SW 1271 (cell line): ENCODE results near the gene NR6A1.

Experiments
- DNase-seq, 2 experiments: peaks; one replicate each; lab custom pipeline; 2025; lab: John Stamatoyannopoulos, UW

The NR6A1 gene

DNA sequence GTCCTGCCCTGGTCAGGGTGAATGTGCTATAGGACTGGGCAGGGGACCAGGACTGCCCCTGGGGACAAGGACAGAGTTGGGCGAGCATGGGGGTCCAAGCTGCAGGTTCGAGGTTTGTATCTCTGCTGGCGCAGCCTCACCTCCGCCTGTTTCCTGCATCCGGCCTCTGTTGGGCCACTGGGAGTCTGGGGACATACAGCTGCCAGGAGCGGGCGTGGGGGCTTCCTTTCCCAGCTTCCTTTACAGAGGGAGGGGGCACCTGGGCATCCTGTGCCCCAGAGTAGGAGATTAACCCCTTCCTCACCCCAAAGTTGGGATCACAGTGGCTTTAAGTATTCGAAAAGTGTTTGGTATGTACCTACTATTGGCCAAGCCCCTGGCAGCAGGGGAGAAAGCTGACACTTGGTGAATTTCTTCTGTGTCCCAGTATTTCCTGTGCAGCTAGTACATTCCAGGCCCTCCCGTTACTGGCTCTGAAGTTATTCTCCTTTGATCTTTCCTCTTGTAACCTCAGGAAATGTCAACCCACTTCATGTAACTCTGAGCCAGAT, 24.8 kb upstream of the NR6A1 start:
- no peak for DNase-seq

DNA sequence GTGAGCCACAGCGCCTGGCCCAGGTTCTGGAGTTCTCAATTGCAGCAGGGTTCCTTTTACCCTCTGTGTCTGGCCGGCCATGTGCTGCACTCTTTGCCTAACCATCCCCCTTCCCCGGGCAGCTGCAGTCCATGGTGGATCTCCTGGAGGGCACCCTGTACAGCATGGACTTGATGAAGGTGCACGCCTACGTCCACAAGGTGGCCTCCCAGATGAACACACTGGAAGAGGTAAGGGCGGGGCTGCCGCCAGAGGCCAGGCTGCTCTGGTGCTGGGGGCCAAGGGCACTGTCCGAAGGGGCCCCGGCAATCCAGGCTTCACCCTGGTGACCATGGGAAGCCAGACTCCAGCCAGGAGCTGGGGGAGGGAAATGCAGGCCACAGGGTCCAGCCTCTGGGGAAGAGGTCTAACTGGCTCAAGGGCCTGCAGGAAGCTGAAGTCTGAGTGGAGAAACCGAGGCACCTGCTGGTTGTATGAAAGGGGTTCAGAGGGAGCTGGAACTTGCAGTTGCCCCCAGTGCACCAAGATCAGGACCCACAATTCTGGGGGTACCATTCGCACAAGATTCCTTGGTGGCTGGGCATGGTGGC, 23.9 kb upstream of the NR6A1 start:
- no peak for DNase-seq

DNA sequence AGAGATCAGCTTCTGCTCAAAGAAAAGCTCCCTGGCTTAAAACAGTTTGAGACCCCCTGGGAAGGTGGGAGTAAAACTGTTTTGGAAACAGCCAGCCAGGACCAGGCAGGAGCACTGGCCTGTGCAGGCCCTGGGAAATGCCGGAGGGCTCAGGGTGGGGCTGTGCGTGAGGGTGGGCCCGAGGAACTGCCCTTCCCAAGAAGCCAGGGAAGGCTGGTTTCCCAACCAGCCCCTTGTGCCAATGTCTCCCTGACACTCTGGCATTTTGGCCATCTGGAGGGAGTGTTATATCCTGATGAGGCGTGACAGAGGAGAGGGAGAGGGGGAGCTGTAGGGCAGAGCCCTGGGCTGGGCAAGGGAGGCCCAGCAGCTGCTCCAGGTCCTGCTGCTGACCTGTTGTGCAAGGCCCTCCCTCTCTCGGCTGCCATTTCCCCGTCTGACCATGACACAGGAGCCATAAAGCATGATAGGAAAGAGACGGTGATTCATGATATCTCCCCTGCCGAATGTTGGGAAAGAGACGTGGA, 22.0 kb upstream of the NR6A1 start:
- no peak for DNase-seq

DNA sequence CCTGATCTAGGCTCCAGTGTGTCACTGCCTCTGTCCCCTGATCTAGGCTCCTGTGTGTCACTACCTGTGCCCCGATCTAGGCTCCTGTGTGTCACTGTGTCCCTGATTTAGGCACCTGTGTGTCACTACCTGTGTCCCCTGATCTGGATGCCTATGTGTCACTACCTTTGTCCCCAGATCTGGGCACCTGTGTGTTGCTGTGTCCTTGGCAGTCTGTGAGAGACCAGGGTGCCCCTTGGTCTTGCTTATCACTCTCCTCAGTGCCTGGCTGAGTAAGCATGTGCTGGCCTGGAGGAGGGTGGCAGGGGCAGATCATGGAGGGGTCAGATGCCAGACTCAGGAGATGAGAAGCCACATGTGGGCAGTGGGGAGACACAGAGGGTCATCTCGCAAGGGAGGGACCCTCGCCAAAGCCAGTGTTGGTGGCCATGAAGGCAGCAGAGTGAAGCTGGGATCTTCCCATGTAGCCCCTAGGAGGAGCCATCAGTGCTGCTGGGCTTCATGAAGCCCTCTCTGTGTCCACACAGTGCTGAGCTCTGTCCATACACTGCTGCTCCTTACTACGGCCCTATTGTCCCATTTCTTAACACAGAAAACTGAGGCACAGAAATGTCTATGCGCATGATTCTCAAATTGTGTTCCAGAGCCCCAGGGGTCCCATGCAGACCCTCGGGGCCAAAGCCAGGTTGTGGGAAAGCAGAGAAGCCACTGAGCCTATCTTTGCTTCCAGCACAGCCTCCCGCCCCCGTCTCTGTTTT, 21.3 kb upstream of the NR6A1 start:
- DNase-seq: no peak

DNA sequence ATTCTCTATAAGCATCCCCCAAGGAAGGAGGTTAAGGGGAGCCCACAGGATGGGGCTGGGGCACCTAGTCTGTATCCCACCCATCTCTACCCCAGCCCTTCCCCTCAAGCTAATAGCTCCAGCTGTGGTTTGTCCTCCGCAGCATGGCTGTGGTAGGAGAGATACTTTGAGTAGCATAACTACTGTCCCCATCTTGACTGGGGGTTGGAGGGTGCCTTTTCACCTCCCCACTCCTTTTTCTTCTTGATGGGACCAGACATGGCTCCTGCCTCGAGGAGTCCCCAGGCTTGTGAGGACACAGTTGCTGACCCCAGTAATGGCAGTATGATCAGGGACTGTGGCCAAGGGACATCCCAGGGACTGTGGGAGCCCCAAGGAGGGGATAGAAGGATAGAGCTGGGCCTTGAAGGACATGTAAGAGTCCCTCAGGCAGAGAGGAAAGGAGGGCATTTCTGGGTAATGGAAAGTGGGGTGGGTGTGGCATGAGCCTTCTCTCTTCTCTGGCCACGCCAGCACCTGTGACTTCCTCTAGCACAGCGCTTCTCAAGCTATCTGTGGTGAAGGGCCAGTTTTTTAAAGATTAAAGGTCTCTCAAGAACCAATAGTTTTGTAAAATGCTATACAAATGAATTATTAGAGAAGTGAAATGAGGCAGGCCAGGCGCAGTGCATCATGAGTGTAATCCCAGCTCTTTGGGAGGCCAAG, 19.8 kb upstream of the NR6A1 start:
- DNase-seq: no peak

DNA sequence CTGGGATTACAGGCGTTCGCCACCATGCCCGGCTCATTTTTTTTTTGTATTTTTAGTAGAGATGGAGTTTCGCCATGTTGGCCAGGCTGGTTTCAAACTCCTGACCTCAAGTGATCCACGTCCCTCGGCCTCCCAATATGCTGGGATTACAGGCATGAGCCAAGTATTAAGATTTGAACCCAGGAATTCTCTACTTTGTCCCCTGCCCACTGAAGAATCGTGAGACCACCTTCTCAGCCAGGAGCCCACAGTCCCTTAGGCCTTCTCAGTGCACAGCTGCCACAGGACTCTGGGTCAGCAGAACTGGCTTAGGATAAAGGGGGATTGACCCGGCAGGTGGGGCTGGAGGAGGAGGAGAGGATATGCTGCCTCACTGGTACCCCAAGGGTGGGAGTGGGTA, 19.2 kb upstream of the NR6A1 start:
- no peak for DNase-seq

DNA sequence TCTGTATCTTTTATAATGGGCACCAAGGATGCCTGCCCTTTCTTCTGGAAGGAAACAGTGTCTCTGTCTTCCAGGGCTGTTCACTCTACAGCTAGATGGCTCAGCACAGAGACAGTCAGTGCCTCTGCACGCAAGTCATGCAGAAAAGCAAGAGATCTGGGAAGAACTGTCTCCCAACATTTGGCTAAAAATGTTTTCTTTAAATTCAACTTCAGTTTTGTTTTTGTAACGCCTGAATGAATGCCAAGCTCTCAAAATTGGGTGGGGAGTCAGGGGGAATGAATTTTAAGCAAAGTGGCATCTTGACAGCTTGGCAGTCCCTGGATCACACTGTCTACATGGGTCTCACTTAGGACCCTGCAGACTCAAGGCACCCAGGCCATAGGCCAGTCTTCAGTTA, 18.4 kb upstream of the NR6A1 start:
- DNase-seq: no peak

DNA sequence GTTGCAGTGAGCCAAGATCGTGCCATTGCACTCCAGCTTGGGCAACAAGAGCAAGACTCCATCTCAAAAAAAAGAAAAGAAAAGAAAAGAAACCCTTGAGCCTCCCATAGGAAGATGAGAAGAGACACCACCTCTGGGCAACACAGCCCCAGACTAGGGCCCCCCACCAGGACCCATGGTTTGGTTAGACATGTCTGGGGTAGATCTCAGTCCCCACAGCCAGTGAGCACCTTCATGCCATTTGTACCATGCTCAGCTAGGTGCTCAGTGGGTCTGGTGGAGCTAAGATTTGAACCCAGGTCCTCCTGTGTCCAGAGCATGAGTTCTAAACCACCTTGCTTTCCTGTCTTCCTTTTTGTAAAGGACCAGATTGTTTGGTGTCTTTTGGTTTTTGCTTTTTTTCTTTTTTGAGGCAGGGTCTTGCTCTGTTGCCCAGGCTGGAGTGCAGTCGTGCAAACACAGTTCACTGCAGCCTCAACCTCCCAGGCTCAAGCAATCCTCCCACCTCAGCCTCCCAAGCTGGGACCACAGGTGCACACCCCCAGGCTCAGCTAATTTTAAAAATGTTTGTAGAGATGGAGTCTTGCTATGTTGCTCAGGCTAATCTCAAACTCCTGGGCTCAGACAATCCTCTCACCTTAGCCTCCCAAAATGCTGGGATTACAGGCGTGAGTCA, 17.6 kb upstream of the NR6A1 start:
- DNase-seq: no peak

DNA sequence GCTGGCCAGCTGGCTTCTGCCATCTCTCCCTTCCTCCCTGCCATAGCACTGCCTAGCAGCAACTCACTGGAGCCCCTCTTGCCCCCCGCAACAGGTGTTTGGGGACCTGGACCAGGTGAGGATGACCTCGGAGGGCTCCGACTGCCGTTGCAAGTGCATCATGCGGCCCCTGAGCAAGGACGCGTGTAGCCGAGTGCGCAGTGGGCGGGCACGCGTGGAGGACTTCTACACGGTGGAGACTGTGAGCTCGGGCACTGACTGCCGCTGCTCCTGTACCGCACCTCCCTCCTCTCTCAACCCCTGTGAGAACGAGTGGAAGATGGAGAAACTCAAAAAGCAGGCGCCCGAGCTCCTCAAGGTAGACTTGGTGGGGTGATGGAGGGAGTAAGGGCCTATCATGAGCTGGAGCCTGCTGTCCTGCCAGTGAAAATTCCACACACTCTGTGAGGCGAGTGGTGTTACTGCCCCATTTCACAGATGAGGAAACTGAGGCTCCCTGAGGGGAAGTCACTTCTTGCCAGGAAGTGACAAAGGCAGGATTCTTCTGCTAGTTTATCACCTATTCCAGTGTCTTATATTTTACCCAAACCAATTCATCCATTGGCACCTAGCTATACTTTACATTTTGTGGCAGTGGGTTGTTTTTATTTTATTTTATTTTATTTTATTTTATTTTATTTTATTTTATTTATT, 15.9 kb upstream of the NR6A1 start:
- DNase-seq: no peak

DNA sequence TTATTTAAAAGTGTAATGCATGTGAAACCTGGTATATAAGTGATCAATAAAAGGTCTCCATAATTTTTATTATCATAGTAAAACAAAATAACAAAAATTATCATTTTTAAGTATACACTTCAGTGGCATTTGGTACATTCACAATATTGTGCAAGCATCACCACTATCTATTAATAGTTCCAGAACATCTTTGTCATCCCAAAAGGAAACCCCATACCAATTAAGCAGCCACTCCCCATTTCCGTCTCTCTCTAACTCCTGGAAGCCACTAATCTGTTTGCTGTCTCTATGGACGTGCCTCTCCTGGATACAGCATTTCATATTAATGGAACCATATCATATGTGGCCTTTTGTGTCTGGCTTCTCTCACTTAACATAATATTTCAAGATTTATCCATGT, 13.4 kb upstream of the NR6A1 start:
- no peak for DNase-seq

DNA sequence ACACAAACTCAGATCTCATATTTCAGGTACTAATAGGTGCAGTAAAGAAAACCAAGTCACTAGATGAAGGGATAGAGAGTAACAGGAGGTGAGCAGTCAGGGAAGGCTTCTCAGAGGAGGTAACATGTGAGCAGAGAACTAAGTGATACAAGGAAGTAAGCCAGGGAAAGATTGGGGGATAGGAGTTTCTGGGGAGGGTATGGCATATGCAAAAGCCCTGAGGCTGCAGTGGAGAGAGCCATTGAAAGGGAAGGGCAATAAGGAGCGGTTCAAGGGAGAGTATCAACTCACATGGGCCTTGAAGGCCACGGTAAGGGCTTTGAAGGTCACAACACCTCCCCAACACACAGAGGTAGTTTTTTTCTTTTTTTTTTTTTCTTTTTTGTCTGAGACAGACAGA, 12.7 kb upstream of the NR6A1 start:
- DNase-seq: no peak

DNA sequence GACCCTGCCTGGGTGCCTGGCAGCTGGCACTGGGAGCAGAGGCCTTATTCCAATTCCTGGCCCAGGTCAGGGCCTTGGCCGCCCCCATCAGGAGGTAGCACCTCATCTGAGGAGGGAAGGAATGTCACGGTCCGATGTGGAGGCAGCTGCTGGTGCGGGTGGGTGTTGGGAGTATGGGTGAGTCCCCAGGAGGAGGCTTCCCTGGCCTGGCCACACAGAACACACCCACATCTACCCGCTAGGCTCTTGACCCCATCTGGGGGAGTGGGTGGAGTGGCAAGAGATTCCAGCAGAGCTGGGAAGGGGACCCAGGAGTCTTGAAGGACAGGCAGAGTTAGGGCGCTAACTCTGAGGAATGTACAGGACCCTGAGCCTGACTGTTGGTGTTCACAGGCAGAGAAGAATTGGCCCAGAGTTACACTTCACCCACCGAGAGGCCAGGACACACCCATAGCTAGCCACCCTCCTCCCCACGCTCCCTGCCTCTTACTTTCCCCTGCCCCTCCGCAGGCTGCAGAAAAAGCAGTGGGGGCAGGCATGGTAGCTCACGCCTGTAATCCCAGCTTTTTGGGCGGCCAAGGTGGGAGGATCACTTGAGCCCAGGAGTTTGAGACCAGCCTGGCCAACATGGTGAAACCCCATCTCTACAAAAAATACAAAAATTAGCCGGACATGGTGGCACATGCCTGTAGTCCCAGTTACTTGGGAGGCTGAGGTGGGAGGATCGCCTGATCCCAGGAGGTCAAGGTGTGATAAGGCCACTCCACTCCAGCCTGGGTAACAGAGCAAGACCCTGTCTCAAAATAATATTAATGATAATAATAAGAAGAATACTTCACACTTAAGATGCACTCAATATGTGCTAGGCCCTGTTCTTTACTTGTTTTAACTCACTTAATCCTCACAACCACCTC, 11.8 kb upstream of the NR6A1 start:
- DNase-seq: no peak

DNA sequence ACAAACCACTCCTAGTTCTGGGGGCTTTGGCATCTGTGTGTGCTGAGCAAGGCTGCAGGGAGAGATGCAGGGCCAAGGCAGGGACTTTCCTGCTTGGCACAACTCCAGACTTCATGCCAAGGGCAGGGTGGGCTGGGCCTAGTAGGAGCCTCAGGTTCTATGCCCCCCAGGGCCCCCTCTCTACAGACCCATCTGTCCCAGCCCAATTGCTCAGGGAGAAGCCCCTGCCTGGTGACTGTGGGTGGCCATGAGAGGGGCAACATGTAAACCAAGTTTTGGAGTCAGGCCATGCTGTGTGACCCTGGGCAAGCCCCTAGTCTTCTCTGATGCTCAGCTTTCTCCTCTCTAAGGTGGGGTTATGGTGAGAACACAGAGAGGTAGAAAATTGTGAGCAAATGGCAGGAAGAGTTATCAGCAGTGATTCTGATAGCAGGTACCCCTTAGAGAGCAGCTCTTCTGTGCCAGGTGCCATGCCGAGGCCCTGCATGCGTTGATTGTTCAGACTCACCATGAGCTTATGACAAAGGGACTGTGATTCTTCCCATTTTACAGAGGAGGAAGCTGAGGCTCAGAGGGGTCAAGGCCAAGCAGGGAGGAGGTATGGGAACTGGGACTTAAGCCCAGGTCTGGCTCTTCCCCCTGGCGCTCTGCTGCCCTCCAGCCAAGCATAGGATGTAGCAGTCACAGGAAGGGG, 11.0 kb upstream of the NR6A1 start:
- DNase-seq: no peak

DNA sequence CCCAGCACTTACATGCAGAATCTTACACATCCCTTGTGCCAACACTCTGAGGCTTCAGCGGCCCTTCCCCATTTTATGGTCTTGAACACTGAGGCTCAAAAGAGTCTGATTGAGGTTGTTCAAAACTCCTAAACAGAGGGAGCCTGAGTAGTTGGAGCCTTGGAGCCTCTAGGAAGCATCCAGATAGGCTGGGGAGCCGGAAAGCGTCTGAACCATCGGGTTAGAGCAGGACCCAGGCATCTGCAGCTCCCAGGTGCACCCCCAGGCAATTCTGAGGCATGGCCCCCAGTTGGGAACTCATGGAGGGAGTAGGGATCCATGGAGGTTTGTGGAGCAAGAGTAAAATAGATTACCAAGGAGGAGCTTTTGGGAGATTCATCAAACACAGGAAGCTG, 9.6 kb upstream of the NR6A1 start:
- no peak for DNase-seq

DNA sequence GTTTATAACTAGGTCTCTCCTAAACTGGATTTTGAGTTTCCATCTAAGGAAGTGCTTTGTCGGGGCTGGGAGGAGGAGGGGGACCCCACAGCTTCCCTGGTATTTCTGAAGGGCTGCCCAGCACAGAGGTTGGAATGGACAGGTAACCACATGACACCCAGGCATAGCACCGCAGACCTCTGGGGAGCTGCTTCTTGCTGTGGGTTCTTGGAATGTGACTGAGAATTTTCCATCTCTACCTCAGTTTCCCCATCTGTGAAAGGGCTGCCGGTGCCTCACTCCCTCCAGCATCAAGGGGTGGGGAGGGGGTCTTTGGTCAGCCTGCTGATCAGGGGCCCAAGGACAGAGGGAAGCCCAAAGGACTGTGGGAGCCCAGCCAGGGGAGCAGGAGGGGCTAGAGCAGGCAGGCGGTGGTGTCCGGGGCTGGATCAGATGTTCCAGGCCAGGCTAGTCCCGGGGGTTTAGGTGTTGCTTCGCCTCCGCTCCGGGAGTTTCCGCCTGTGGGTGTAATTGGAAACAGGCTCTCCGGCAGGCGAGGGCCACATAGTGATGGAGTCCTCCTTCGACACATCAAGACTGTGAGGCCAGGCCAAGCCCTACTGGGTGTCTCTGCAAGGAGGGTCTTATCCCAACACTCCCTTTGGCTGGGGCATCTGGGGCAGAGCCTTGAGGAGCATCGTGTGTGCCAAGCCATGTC, 9.1 kb upstream of the NR6A1 start:
- DNase-seq: no peak

DNA sequence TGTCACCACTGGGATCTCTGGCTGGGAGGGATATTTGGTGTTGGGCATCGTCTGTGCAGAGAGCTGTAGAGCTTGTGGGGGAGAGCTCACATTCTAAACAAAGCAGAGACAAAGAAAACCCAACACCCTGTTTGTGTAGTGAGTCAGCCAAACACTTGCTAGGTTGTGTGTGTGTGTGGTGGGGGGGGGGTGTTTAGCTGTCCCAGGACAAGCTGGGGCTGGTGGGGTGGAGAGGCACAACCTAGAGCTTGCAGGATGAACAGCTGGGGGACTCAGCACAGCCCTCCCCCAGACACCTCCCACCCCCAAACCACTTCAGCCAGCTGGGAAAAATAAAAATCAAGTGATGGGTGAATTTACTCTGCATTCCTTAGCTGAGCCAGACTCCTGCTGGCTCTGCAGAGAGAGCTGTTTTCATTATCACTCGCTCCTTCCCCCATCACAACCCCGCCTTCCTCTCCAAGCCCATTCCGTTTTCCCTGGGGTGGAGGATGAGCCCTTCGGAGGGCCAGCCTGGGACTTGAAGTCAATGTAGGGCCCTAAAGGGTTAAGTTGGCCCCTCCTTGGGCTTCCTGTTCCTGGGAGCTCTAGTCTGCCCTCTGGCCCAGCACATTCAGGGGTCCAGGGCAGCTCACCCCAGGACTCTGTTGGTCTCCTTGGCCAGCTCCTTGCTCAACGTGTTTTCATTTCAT, 8.4 kb upstream of the NR6A1 start:
- no peak for DNase-seq

DNA sequence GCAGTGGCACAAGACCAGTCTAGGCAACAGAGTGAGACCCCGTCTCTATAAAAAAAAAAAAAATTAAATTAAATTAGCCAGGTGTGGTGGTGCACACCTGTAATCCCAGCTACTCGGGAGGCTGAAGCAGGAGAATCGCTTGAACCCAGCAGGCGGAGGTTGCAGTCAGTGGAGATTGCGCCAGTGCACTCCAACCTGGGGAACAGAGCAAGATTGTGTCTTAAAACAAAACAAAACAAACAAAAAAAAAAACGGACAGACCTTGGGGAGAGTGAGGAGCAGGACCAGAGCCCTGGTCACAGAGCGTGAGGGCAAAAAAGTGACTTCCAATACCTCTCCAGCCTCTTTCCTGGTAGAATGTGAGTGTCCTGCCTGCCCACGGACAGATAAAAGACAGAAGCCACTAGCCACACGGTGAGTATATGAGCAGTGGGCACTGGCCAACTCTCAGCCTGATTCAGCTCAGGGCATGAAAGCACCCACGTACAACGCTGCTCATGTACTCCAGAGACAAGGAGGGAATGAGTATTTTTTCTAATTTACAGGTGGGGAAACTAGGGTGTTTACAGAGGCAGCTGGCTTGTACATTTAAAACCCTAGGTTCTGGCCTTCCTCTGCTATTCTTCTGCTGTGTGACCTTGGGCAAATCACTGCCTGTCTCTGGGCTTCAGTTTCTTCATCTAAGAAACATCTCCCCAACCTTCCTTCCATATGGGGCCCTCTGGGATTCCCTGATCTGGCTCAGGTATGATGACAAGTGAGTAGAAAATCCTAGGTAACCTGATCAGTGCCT, 7.7 kb upstream of the NR6A1 start:
- no peak for DNase-seq
